GM18868 (cell line): ENCODE results near the gene PTPN6.

Experiments
- ATAC-seq: cut with Tn5 transposase; IDR thresholded peaks from one replicate; pipeline ENCODE4 v1.9.1; 2021; ENCODE audit warnings: mild to moderate bottlenecking, moderate library complexity; ENCODE audit not compliant: unreplicated experiment

PTPN6 gene

GRCh38 chr12:6954316-6955107 is 3.4 kb downstream of the PTPN6 start:
- no peak for ATAC-seq

- ATAC-seq: no peak
Observed at GRCh38 chr12:6955108-6956020, 4.2 kb downstream of the PTPN6 start.

GRCh38 chr12:6956021-6956727 is 5.0 kb downstream of the PTPN6 start:
- ATAC-seq: no peak

GRCh38 chr12:6957151-6957701 is 6.1 kb downstream of the PTPN6 start:
- no peak for ATAC-seq

GRCh38 chr12:6957741-6958608 is 6.8 kb downstream of the PTPN6 start:
- no peak for ATAC-seq

- no peak for ATAC-seq
Observed at GRCh38 chr12:6958609-6959057, 7.5 kb downstream of the PTPN6 start.

- ATAC-seq: peak; percentile 51
Observed at GRCh38 chr12:6959058-6959804, 8.1 kb downstream of the PTPN6 start.

- no peak for ATAC-seq
Observed at GRCh38 chr12:6959805-6960592, 8.8 kb downstream of the PTPN6 start.

GRCh38 chr12:6960593-6961277 is 9.6 kb downstream of the PTPN6 start:
- no peak for ATAC-seq

GRCh38 chr12:6961278-6961694 is 10.1 kb downstream of the PTPN6 start:
- peak; percentile 32 for ATAC-seq

- peak; percentile 14 for ATAC-seq
Observed at GRCh38 chr12:6961695-6962284, 10.6 kb downstream of the PTPN6 start.

GRCh38 chr12:6962285-6963015 is 11.3 kb downstream of the PTPN6 start:
- ATAC-seq: no peak

GRCh38 chr12:6963016-6963731 is 12.0 kb downstream of the PTPN6 start:
- no peak for ATAC-seq

GRCh38 chr12:6963791-6964413 is 12.7 kb downstream of the PTPN6 start:
- no peak for ATAC-seq

GRCh38 chr12:6964605-6965025 is 13.5 kb downstream of the PTPN6 start:
- no peak for ATAC-seq
